Measurements from ENCODE around the gene CSTF3. TPM values are rescaled to one million over a fixed set of nuclear protein-coding genes. Genes with fewer than 3 reads are reported as not detected.

Gene CSTF3
- total RNA-seq, 1 experiment from 2014 or later, result 45.6 TPM

- Histone ChIP-seq H3K4me1 (peaks cover 59% of the 10 kb centered on the region), H3K27me3 (replicated peaks; ENCODE audit: control insufficient read depth, insufficient read depth, low read length) (no peaks in the 10 kb centered on the region), H3K4me3 (ENCODE audit: low read depth, low read length) (no peak overlapping the region), H3K9me3 (no peaks in the 10 kb centered on the region; the same call in 1 of the 2 replicates), H3K36me3 (ENCODE audit: control insufficient read depth, insufficient read depth, low read length) (no peaks in the 10 kb centered on the region)
- intact Hi-C loops (cut with micrococcal nuclease; ENCODE audit: unreplicated experiment), result loop anchor here (1.0 kb wide), 2 partner anchors 21 to 76 kb away; partner anchors contain the start of gene CSTF3
- DNase-seq, result peak; percentile 86 to 92
- Mint-ChIP-seq H3K4me3 (ENCODE audit: unreplicated experiment) (peak overlapping the region; percentile 38), H3K27me3 (ENCODE audit: insufficient read depth, unreplicated experiment) (no peaks in the 10 kb centered on the region), H3K27ac (ENCODE audit: unreplicated experiment) (peak overlapping the region; percentile 94), H3K9me3 (ENCODE audit: unreplicated experiment) (no peaks in the 10 kb centered on the region), H3K36me3 (ENCODE audit: insufficient read depth, unreplicated experiment) (peaks cover 21% of the 10 kb centered on the region), H3K4me1 (ENCODE audit: low read depth, unreplicated experiment) (peaks cover 39% of the 10 kb centered on the region)
- ChIA-PET CTCF (interaction anchor here (0.7 kb wide), 1 partner anchor 17 kb away, joined by 3 read pairs; no protein-coding TSS in a partner anchor), POLR2A (interaction anchor here (0.8 kb wide), 1 partner anchor 21 kb away, joined by 5 read pairs; the partner anchor contains the start of gene CSTF3)
- BruUV-seq (replicated peaks), result no TSS peak
- TF ChIP-seq CTCF (IDR thresholded peaks at IDR 0.05; ENCODE audit: insufficient read depth in 1 of 2, low read depth in 1 of 2, low read length in 1 of 2, severe bottlenecking in 1 of 2, unreplicated experiment in 1 of 2), result no peak
Observed at GRCh38 chr11:33182246-33182878, 21.1 kb upstream of the CSTF3 start.

- Mint-ChIP-seq H3K9me3 (ENCODE audit: unreplicated experiment) (no peaks in the 10 kb centered on the region), H3K27ac (ENCODE audit: unreplicated experiment) (peak overlapping the region; percentile 63)
- POLR2A ChIA-PET, result no interaction called here
Observed at GRCh38 chr11:33179348-33179803, 18.1 kb upstream of the CSTF3 start.

More at GRCh38 chr11:33179348-33179803, 18.1 kb upstream of the CSTF3 start:
- DNase-seq, result no peak
- H3K4me1 ChIP-seq, result peaks cover 53% of the 10 kb centered on the region
- intact Hi-C loops (cut with micrococcal nuclease; ENCODE audit: unreplicated experiment), result no loop called here
- H3K36me3 ChIP-seq (ENCODE audit: control insufficient read depth, insufficient read depth, low read length), result no peaks in the 10 kb centered on the region
- Mint-ChIP-seq H3K4me1 (ENCODE audit: low read depth, unreplicated experiment) (peaks cover 38% of the 10 kb centered on the region), H3K36me3 (ENCODE audit: insufficient read depth, unreplicated experiment) (peaks cover 21% of the 10 kb centered on the region), H3K27me3 (ENCODE audit: insufficient read depth, unreplicated experiment) (no peaks in the 10 kb centered on the region), H3K4me3 (ENCODE audit: unreplicated experiment) (no peak overlapping the region)
- H3K27me3 ChIP-seq (replicated peaks; ENCODE audit: control insufficient read depth, insufficient read depth, low read length), result no peaks in the 10 kb centered on the region
- CTCF ChIA-PET, result no interaction called here
- H3K4me3 ChIP-seq (ENCODE audit: low read depth, low read length), result no peak overlapping the region
- TF ChIP-seq CTCF (IDR thresholded peaks at IDR 0.05; ENCODE audit: insufficient read depth in 1 of 2, low read depth in 1 of 2, low read length in 1 of 2, severe bottlenecking in 1 of 2, unreplicated experiment in 1 of 2), result no peak
- no peaks in the 10 kb centered on the region for H3K9me3 ChIP-seq
- BruUV-seq (replicated peaks), result no TSS peak
